ENCODE data around the gene TMEM250.

The TMEM250 gene

DNA sequence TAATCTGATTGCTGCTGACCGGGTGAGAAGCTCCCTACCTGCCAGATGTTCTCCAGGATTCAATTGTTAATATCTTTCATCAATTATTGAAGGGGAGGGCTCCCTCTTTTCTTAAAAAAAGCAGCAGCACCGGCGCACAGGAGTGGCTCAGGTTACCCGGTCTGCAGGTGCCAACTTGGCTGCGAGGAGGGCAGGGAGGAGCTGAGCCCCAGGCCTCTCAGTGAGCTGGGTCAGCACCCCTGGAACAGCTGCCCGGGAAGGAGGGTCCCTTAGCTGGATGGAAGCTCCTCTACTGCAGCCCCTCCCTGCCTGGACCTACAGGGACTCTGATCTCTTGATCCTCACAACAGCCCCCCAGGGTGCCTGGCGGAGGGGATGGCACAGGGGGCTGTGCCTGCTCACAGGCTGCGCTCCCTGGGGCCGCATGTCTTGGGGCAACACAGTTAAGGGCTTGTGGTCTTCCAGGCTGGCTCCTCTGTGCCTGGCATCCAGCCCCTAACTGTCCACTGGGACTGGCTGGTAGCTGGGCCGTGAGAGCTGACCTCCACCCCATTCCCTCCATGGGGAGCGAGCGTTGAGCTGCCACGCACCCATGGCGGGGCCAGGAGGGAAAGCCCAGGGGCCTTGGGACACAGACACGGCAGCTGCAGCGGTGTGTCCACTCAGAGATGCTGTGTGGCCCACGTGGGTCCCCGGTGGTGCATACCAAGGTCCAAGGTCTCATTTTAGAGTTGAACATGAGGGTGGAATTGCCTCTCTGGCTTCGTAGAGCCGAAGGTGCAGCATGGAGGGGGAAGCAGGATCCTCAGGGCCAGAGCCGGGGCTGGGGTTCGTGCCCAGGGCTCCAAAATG lies 28.6 kb upstream of the TMEM250 start:
- DNase-seq: no peak

GRCh38 chr9:136146126-136147037 lies 27.7 kb upstream of the TMEM250 start:
- no peak for DNase-seq

DNA sequence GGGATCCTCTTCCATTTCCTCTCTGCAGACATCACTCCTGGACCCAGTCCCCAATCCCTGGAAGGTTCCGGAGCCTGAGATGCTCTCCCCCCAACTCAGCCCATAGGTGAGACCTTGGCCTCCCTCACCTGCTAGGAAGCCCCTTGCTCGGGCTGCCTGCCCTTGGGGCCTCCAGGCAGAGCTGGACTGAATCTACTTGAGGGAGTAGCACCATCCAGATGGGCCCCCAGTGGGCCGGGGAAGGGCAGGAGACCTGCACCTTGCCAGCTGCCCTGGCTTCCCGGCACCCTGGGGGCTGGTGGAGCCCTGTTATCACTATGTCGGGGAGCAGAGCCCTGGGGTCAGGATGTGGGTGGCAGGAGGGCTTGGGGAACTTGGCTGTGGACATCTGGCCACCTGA lies 26.9 kb upstream of the TMEM250 start:
- no peak for DNase-seq

- DNase-seq: no peak
Observed at GRCh38 chr9:136144450-136144849, 25.8 kb upstream of the TMEM250 start.

GRCh38 chr9:136143215-136144001 lies 24.7 kb upstream of the TMEM250 start:
- no peak for DNase-seq

DNA sequence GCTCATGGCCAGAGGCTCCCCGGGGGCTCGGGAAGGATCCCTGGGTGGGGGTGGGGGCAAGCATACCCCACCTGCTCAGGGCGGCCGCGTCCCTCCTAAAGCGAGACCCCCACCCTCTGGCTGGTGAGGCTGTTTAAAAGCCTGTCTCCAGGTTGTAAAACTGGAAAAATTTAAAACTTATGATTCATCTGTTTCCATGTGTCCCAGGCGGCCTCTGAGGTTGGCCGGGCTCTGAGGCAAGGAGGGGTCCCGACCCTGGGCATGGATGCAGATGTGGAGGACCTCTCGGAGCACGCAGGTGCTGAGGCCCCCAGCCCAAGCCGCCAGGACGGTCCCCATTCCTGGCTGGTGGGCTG lies 24.2 kb upstream of the TMEM250 start:
- DNase-seq: no peak

DNA sequence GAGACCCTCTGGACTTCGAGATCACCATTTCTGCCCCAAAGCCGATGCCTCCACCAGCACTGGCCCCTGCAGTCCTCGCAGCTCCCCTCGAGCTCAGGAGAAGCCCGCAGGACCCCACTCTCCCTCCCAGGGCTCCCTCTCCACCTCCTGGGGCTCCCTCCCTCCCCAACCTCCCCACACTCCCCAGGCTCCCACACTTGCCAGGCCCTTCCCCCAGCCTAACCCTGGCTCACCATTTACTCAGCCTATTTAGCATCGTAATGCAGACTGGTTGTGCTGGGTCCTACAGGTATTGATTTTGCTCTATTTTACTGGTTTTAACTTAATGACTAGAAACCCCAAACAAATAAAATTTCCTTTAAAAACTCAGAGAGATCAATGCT lies 23.7 kb upstream of the TMEM250 start:
- DNase-seq: no peak

- no peak for DNase-seq
Observed at GRCh38 chr9:136141682-136142413, 23.2 kb upstream of the TMEM250 start.

- DNase-seq: no peak
Observed at GRCh38 chr9:136140966-136141365, 22.3 kb upstream of the TMEM250 start.

DNA sequence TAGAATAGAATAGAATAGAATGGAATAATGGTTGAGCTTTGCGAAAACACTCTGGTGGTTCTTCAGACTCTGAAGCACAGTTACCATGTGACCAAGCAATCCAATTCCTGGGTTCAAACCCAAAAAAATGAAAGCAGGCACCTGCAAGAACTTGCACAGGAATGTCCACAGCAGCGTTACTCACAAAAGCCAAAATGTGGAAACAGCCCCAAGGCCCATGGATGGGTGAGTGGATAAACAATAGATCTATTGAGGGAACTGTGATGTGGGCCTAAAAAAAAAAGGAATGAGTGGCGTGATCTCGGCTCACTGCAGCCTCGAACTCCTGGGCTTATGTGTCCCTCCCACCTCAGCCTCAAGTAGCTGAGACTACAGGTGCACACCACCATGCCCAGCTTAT lies 21.4 kb upstream of the TMEM250 start:
- no peak for DNase-seq

GRCh38 chr9:136138566-136138965 lies 19.9 kb upstream of the TMEM250 start:
- peak; percentile 41 for DNase-seq

DNA sequence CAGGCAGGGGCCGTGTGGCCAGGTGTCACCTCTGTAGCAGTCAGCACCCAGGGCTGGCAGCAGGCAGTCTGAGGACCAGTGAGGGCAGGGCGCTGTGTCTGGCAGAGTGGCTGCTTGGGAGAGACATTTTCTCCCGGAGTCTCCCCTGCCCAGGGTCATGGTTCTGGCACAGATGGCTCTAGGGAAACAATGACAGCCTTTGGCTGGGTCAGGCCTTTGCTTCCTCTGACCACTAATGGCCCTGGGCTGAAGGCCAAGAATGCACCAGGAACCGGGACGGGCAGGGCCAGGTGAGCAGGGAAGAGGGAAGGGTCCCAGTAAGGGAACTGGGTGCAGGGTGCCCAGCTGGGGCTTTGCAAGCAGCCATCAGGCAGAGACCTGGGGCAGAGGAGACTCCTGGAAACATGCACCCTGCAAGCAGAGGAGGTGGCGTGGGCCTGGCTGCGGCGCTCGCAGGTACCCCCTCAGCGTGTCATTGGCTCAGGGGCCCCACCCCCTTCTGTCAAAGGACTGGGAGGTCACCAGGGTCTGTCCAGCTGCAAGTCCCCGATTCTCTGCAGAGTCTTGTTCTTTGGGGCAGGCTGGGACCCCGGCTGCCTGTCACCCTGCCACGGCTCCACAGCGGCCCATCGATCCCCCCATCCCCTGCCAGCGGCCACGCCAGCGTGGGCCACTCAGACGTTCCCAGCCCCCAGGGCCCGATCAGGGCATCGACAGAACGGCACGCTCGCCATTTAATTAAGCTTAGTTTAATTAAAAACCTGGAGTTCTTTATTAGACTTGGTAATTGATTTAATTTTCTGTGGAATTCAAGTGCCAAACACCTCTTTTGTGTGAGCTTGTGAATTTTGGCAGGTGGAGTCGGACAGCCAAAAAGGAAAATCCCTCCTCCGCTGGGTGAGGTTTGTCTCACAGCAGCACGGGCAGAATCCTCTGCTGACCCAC lies 18.9 kb upstream of the TMEM250 start:
- no peak for DNase-seq

- no peak for DNase-seq
Observed at GRCh38 chr9:136136127-136136925, 17.7 kb upstream of the TMEM250 start.

- DNase-seq: no peak
Observed at GRCh38 chr9:136135326-136136126, 16.9 kb upstream of the TMEM250 start.

- DNase-seq: no peak
Observed at GRCh38 chr9:136133959-136134484, 15.3 kb upstream of the TMEM250 start.

DNA sequence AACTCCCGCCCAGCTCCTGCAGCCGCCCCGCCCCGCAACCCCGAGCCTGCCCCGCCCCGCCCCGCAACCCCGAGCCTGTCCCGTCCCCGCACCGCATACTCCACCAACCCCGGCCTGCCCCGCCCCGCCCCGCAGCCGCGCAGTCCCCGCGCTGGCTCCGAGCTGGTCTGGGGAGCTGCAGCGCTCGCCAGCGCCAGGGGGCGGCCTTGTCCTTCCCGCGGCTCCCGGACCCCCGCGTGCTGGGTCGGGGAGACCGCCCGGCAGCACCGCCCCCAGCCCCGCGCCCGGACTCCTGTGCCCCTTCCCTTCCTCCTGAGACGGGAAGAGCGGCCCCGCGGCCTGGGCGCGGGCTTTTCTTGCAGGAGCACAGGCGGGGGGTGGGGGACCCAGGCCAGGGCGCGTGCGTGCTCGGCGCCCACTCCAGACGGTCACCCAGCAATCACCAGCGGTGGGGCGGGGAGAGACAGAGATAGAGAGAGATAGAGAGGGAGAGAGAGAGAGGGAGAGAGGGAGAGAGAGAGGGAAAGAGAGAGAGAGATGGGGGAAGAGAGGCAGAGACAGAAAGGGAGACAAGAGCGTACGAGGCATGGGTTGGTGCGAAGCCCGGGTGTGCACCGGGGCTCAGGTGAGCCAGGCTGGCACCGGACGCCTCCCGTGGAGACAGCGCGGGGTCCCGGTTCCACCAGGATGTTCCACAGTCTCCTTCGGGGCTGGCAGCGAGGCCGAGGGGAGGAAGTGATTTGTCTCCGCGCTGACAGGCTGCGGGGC lies 14.7 kb upstream of the TMEM250 start:
- no peak for DNase-seq

DNA sequence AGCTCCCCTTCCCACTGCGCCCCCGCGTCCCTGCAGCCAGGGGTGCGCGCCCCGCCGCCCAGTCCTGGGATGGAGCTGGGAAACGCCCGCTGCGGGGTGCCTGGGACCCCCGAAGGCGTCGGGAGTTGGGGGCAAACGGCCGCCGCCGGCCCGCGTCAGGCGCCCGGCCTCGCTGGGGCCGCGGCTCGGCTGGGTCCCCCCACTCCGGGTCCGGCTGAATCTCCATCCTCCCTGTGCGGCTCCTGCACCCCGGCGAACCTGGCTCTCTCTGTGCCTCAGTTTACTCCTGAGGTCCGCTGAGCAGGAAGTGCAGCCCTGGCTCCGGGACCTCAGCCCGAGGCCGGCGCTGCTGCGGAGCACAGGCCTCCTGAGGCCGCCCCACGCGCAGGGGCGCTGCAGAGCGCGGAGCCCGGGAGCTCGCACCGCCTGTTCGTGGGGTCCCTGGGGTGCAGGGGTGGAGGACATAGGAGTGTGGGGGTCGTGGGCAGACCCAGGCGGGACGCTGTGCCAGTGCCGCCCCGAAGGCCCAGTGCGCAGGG lies 13.9 kb upstream of the TMEM250 start:
- DNase-seq: no peak

Data from T-helper 9 cell (primary cell).